ENCODE results near the gene NDRG3. TPM values are rescaled to one million over a fixed set of nuclear protein-coding genes. Genes with fewer than 3 reads are reported as not detected.
A peak's percentile ranks its signal among the peaks of the same experiment; 100 is the strongest.
"Not testable (repeated sequence)": the region's sequence is repeated elsewhere in the genome, so short reads cannot be mapped to it uniquely, and the experiment has no call there.

NDRG3 gene
- total RNA-seq, 1 donor from 2014 or later, result 34.5 TPM

DNA sequence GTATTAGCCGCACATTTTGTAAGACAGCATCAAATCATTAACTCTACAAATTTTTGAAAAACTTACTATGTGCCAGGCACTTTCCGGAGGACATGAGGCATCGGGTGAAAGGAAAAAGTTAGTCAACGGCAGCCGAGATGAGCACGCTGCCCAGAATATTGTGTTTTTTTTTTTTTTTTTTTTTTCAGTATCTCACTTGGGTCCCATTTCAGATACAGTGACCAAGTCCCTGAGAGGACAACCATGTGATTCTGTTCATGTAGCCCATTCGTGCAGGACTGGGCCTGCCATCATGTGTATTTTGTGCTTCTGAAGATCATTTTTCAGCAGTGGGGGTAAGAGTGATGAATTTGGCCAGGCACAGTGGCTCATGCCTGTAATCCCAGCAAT lies 101.2 kb downstream of the NDRG3 start:
- DNase-seq (ENCODE audit: low read depth), result no peak

DNA sequence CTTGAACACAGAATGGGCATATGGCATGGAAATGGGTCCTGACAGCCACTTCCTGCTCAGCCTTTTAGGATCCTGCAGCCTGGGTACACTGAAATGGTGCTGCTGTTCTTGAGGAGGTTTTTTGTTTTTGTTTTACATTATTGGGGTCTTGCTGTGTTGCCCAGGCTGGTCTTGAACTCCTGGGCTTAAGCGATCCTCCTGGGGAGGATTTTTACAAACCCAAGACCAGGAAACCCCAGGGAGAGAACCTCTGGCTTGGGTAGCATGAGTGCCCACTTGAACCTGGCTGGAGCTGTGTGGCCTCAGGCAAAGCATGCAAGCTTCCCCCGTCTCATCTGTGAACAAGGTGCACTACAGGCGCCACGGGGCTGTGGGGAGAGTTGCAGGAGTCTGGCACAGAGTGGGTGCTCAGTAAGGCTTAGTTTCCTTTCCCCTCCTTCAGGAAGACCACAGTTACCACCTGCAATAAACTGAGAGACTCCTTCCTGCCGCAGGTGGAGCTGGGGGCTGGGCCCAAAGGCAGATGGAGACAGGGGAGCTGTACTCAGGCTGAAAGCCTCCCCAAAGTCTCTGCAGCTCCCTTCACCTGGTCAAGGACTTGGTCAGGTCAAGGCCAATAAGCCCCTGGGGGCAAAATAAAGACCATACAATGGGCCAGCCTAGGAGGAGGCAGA lies 101.7 kb downstream of the NDRG3 start:
- no peak for DNase-seq (ENCODE audit: low read depth)

GRCh38 chr20:36642136-36642535 lies 103.8 kb downstream of the NDRG3 start:
- DNase-seq (ENCODE audit: low read depth), result no peak

DNA sequence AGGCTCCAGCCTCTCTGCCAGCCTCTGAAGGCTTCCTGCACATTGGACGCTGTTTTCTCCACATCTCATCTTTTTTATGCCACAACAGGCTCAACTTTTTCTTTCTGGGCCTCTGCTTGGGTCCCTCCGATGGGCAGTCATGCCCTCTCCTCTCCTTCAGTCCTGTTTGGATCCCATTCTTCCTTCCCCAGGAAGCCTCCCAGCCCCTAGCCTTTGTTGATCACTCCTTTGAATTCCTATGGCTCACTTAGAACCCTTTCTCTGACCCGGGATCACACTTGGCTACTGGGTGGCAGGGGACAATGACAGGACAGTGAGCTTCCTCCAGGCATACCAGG lies 104.4 kb downstream of the NDRG3 start:
- DNase-seq (ENCODE audit: low read depth), result no peak

GRCh38 chr20:36638876-36639400 lies 107.0 kb downstream of the NDRG3 start:
- DNase-seq (ENCODE audit: low read depth), result not testable (repeated sequence)

DNA sequence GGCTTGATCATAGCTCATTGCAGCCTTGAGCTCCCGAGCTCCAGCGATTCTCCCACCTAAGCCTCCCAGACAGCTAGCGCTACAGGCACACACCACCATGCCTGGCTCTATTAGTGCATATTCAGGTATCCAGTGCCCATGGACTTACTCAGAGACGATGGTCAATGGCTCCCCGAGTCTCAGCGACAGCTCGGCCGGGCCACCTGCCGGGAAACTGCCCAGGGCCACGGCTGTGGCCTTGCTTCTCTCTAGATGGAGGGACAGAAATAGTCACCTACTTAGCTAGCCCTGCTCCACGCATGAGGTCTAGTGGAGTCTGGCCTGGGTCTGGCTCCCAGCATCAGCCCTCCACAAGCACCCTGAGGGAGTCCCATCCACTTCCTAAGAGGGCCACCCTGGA lies 111.5 kb downstream of the NDRG3 start:
- no peak for DNase-seq (ENCODE audit: low read depth)

- DNase-seq (ENCODE audit: low read depth), result no peak
Measured at GRCh38 chr20:36633285-36633772, 112.6 kb downstream of the NDRG3 start.

DNA sequence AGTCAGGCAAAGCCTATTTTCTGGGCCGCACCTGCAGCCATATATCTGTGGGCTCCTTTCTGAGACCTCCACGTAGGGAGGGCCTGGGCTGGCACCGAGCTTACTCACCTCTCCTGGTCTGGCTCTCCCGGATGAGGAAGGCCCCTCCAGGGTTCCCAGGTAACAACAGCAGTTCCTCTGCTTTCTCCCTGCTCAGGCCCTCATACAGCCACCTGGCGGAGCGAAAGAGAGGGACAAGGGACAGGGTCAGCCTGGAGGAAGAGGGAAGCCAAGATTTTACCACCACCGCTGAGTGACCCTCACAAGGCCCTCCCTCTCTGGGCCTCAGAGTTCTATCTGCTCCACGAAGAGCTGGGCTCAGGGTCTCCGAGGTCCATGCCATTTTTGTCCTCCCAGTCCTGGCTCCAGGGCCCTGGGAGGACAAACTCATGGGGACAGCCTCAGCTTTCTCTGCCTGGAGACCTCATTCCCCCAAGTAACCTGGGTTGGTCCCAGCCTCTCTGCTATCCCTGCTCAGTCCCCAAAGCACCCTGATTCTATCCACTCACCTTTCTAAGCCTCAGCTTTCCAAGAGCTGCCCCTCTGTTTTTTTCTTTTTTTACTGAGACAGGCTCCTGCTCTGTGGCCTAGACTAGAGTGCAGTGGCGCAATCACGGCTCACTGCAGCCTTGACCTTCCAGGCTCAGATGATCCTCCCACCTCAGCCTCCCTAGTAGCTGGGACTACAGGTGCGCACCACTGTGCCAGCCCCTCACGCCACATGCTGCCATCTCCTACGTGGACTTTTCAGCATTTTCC lies 113.2 kb downstream of the NDRG3 start:
- DNase-seq (ENCODE audit: low read depth), result no peak

DNA sequence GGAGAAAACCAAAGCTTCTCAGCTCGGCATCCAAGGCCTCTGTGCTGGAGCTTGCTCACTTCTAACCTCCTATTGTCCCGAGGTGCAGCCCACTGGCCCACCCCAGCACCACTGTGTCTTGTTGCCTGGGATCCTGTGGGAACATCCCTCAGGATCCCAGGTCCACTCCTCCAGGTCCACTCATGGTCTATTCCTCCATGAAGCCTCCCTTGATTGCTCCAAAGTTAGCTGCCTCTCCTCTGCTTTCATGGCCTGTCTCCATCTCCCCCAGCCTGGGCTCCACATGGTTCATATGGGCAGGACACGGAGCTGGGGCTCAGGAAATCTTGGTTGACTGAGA lies 113.8 kb downstream of the NDRG3 start:
- no peak for DNase-seq (ENCODE audit: low read depth)

DNA sequence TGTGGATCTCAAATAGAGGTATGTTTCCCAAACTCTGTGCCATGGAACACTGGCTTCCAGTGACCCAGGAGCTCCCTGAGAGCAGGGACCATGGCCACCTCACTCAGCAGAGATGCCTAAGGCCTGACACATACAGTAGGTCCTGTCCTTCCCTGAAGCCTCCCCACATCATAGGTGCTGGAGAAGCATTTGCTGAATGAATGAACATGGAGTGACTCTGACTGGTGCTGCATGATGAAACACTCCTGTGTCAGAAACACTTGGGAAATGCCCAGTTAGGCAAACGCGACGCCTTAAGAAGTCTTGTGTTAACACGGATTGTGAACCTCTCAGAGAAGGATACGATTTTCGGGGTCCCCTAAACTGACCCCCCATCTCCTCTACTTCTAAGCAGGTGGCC lies 114.2 kb downstream of the NDRG3 start:
- peak; percentile 55 for DNase-seq (ENCODE audit: low read depth)

- DNase-seq (ENCODE audit: low read depth), result no peak
Measured at GRCh38 chr20:36629719-36630681, 115.9 kb downstream of the NDRG3 start.

- DNase-seq (ENCODE audit: low read depth), result no peak
Measured at GRCh38 chr20:36628076-36628475, 117.8 kb downstream of the NDRG3 start.

DNA sequence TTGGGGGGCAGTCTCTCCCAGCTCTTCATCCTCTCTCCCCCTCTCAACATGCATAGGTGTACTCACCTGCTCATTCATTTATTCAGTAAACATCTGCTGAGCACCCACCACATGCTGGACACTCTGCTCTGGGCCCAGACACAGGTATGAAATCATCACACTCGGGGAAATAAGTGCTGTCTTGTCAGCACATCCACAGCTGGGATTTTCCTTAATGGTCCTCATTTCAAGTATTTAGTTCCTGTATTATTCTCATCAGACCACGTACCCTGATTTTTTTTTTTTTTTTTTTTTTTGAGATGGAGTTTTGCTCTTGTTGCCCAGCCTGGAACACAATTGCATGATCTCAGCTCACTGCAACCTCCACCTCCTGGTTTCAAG lies 121.0 kb downstream of the NDRG3 start:
- no peak for DNase-seq (ENCODE audit: low read depth)

GRCh38 chr20:36624068-36624943 lies 121.6 kb downstream of the NDRG3 start:
- DNase-seq (ENCODE audit: low read depth), result no peak

DNA sequence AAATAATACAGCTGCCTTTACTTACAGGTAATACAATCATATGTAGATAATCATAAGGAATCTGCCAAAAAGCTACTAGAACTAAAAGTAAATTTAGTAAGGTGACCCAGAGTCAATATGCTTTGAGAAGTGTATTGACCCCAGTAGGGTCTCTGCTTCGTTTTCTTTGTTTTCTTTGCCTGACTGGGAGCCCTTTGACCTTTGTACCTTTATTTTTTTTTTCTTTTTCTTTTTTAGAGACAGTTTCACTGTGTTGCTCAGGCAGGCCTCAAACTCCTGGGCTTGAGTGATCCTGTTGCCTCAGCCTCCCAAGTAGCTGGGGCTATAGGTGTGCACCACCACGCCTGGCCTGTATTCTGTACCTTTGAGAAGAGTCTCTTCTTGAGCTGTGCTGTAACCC lies 122.4 kb downstream of the NDRG3 start:
- DNase-seq (ENCODE audit: low read depth), result no peak

DNA sequence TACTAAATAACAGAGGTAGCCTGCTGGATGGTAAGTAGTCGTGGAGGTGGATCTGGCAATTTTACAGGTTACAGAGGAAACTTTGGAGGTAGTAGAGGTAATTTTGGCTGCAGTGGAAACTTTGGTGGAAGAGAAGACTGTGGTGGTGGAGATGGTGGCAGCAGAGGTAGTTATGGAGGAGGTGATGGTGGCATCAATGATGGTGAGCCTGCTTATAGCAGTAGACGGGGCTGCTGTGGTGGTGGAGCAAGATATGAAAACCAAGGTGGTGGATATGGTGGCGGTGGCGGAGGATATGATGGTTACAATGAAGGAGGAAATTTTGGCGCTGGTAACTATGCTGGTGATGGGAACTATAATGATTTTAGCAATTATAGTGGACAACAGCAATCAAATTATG lies 125.0 kb downstream of the NDRG3 start:
- no peak for DNase-seq (ENCODE audit: low read depth)

DNA sequence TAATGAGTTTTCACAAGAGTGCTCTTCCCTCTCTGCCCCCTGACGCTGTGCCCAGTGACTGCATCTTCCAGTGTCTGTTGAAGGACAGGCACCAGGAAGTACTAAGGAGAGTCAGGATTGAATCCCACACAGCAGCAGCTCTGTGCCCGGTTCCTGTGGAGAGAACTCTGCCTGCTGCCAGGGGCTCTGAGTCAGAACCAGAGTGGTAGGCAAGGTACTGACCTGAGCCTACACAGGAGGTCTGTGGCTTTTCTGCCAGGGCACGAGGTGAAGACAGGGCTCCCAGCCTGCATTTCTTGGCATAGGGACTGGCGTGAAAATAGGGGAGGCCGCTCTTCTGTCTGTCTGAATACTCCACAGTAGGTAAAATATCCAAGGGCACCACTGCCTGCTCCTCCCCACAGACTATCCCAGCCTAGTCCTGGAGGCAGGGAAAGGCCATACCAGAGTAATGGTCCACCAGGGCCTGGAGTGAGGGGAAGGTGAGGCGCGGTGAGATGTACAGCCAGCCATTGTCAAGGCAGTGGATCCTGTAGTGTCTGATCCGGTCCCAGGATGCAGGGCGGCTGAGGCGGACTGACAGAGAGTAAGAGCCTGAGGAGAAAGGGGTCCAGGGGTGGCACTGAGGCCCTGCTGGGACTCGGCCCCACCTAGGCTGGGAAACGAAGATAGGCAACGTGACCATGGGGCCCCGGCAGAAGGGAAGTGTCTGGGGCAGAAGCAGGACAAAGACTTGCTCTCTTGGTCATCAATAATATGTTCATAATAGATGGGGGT lies 130.9 kb downstream of the NDRG3 start:
- peak; percentile 82 for DNase-seq (ENCODE audit: low read depth)

DNA sequence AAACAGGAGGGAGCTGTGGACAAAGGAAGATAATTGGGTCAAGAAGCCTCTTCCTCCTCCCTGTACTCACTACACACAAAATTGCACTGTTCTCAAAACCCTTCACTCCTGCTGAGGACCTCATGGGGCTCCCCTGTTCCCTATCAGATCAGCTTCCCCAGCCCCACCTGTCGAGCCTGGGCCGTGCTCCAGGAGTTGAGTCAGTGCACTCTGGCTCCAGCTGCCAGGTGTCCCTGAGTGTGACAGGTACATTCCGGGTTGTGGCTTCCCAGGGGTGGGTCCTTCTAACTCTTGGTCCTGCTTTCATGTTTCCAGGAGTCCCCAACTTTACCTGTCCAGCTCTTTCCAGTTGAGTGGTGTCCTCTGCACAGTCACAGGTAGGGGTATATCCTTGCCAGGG lies 131.9 kb downstream of the NDRG3 start:
- no peak for DNase-seq (ENCODE audit: low read depth)

DNA sequence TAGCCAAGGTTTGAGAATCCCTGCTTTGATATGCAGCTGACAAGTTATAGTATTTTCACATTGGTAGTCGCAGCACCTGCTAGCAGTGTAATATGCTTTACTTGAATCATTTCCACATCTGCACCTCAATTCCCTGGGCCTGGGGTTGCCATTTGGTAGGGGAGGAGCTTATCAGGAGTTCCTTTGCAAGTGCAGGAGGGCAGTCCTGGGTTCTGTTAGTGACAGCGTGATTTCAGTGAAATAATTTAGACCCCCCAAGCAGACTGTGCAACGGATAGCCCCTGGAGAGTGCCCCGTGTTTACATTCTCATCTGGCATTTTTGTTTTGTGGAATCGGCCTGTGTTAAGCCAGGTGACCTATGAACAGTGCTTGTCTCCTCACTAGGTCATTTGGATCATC lies 134.3 kb downstream of the NDRG3 start:
- no peak for DNase-seq (ENCODE audit: low read depth)

DNA sequence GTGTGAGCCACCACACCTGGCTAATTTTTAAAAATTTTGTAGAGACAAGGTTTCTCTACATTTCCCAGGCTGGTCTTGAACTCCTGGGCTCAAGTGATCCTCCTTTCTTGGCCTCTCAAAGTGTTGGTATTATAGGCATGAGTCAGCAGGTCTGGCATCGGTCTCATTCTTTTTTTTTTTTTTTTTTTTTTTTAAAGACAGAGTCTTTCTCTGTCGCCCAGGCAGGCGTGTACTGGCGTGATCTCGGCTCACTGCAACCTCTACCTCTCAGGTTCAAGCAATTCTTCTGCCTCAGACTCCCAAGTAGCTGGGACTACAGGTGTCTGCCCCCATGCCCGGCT lies 137.5 kb downstream of the NDRG3 start:
- DNase-seq (ENCODE audit: low read depth), result not testable (repeated sequence)

Measured in renal cortical epithelial cell (primary cell).